ENCODE measurements around the gene TERT. TPM values are rescaled to one million over a fixed set of nuclear protein-coding genes. Genes with fewer than 3 reads are reported as not detected.
"Not testable (repeated sequence)": the region's sequence is repeated elsewhere in the genome, so short reads cannot be mapped to it uniquely, and the experiment has no call there.

The TERT gene
- total RNA-seq, 4 donors from 2014 or later, result not detected

DNA sequence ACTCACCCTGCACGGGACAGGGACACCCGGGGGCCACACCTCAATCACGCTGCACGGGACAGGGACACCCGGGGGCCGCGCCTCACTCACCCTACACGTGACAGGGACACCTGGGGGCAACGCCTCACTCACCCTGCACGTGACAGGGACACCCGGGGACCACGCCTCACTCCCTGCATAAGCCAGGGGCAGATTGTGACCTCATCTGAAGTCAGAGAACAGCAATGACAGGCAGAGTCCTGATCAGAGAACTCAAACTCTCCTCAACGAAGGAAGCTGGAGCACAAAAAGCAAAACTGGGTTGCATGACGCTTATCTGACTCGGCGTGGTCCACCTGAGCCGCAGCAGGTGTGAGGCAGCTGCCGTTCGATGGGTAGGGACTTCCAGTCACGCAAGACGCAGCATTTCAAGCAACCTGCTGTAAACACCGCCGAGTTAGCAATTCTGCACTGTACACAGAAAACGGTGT is 3.2 kb downstream of the TERT start:
- Histone ChIP-seq H3K36me3 (no peaks in the 10 kb centered on the region), H3K4me1 (peaks cover 0 to 13% (median 0%) of the 10 kb centered on the region in 3 donors), H3K27me3 (peaks cover 79% of the 10 kb centered on the region), H3K9me3 (peaks cover 0 to 13% (median 0%) of the 10 kb centered on the region in 3 donors), H3K4me3 (no peak overlapping the region), H3K27ac (no peak overlapping the region)
- no peak for ATAC-seq
- TF ChIP-seq POLR2A (IDR thresholded peaks at IDR 0.05) (no peak), EP300 (IDR thresholded peaks at IDR 0.05) (no peak), POLR2AphosphoS5 (IDR thresholded peaks at IDR 0.05) (no peak)
- TF ChIP-seq, protein P1, sequence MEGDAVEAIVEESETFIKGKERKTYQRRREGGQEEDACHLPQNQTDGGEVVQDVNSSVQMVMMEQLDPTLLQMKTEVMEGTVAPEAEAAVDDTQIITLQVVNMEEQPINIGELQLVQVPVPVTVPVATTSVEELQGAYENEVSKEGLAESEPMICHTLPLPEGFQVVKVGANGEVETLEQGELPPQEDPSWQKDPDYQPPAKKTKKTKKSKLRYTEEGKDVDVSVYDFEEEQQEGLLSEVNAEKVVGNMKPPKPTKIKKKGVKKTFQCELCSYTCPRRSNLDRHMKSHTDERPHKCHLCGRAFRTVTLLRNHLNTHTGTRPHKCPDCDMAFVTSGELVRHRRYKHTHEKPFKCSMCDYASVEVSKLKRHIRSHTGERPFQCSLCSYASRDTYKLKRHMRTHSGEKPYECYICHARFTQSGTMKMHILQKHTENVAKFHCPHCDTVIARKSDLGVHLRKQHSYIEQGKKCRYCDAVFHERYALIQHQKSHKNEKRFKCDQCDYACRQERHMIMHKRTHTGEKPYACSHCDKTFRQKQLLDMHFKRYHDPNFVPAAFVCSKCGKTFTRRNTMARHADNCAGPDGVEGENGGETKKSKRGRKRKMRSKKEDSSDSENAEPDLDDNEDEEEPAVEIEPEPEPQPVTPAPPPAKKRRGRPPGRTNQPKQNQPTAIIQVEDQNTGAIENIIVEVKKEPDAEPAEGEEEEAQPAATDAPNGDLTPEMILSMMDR (IDR thresholded peaks at IDR 0.05), result no peak
- 75 to 93% methylated on average over 3 to 12 of the region's 24 CpGs for WGBS, 2 donors (ENCODE audit: low coverage in 1 of 2)

- Histone ChIP-seq H3K4me1 (peaks cover 0 to 13% (median 0%) of the 10 kb centered on the region in 3 donors), H3K27me3 (peaks cover 74% of the 10 kb centered on the region), H3K9me3 (peaks cover 0 to 13% (median 0%) of the 10 kb centered on the region in 3 donors)
- not testable (repeated sequence) for H3K4me3 ChIP-seq, H3K36me3 ChIP-seq, ATAC-seq, H3K27ac ChIP-seq
- no CpG with 5 or more reads among the region's 24 CpGs for WGBS, 2 donors (ENCODE audit: low coverage in 1 of 2)
Measured at GRCh38 chr5:1290956-1291355, 3.9 kb downstream of the TERT start.

- peaks cover 0 to 13% (median 0%) of the 10 kb centered on the region in 3 donors for H3K9me3 ChIP-seq
- not testable (repeated sequence) for H3K4me1 ChIP-seq, ATAC-seq, H3K4me3 ChIP-seq, H3K27ac ChIP-seq, H3K36me3 ChIP-seq
- peaks cover 60% of the 10 kb centered on the region for H3K27me3 ChIP-seq
- no CpG with 5 or more reads among the region's 32 CpGs for WGBS, 2 donors (ENCODE audit: low coverage in 1 of 2)
Measured at GRCh38 chr5:1289559-1289958, 5.3 kb downstream of the TERT start.

DNA sequence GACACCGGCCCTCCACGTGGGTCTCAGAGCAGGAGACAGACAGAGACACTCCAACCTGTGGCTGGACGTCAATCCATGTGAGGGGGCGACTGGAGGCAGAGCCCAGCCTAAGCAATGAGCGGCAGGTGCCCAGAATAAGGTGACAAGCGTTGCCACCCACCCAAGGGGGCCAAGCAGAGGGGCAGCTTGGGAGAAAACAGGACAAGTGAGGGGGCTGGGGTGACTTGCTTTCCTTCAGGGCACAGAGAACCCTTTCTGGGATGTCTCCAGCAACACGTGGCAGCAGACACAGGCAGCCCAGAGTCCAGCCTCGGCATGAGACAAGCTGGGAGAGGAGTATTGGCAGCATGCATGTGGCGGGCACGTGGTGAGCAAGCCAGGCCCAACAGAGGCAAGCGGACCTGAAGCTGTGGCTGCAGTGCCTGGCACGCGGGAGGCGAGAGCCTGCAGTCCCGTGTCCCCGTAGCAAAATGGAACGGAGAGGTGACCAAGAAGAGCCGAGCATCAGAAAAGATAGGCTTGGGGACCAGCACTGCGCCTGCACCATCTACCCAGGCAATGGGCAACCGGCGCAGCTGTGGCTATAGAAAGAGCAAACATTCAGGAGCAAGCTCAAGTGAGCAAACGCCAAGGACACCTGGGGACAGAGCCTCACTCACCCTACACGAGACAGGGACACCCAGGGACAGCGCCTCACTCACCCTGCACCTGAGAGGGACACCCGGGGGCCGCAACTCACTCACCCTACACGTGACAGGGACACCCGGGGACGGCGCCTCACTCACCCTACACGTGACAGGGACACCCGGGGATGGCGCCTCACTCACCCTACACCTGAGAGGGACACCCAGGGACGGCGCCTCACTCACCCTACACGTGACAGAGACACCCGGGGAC is 6.2 kb downstream of the TERT start:
- H3K4me3 ChIP-seq, result no peak overlapping the region
- no peaks in the 10 kb centered on the region for H3K4me1 ChIP-seq
- peaks cover 0 to 13% (median 0%) of the 10 kb centered on the region in 3 donors for H3K9me3 ChIP-seq
- TF ChIP-seq EP300 (IDR thresholded peaks at IDR 0.05) (no peak), POLR2A (IDR thresholded peaks at IDR 0.05) (no peak), POLR2AphosphoS5 (IDR thresholded peaks at IDR 0.05) (no peak)
- TF ChIP-seq, protein P1 (IDR thresholded peaks at IDR 0.05), result no peak
- ATAC-seq, result no peak
- peaks cover 51% of the 10 kb centered on the region for H3K27me3 ChIP-seq
- no peak overlapping the region for H3K27ac ChIP-seq
- no peaks in the 10 kb centered on the region for H3K36me3 ChIP-seq
- 89 to 90% methylated on average over 2 to 4 of the region's 37 CpGs for WGBS, 2 donors (ENCODE audit: low coverage in 1 of 2)

GRCh38 chr5:1285883-1286291 is 9.0 kb downstream of the TERT start:
- ATAC-seq, result no peak
- Histone ChIP-seq H3K27me3 (peaks cover 23% of the 10 kb centered on the region), H3K9me3 (peaks cover 0 to 13% (median 0%) of the 10 kb centered on the region in 3 donors), H3K4me3 (no peak overlapping the region), H3K27ac (no peak overlapping the region), H3K36me3 (no peaks in the 10 kb centered on the region), H3K4me1 (no peaks in the 10 kb centered on the region)
- TF ChIP-seq, protein P1 (IDR thresholded peaks at IDR 0.05), result no peak
- TF ChIP-seq POLR2AphosphoS5 (IDR thresholded peaks at IDR 0.05) (no peak), EP300 (IDR thresholded peaks at IDR 0.05) (no peak), POLR2A (IDR thresholded peaks at IDR 0.05) (no peak)
- WGBS, 2 donors (ENCODE audit: low coverage in 1 of 2), result 95 to 97% methylated on average over 8 to 10 of the region's 25 CpGs

DNA sequence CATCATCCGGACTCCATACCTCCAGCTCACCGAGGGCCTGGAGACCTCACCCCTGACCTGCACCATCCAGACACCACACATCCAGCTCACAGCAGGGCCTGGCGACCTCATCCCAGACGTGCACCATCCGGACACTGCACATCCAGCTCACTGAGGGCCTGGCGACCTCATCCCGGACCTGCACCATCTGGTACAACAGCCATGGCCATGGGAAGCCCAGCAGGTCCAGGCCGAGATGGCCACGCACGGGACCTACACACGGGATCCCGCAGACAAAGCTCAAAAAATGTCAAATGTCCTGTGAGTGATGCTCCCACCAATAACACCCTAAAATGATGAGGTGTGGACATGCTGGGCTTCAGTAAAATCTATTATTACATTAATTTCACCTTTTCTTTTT is 9.7 kb downstream of the TERT start:
- no peak for ATAC-seq
- 83 to 94% methylated on average over 2 to 5 of the region's 12 CpGs for WGBS, 2 donors (ENCODE audit: low coverage in 1 of 2)

GRCh38 chr5:1284336-1284970 is 10.4 kb downstream of the TERT start:
- not testable (repeated sequence) for H3K4me1 ChIP-seq, ATAC-seq, H3K36me3 ChIP-seq, H3K4me3 ChIP-seq, H3K27ac ChIP-seq
- Histone ChIP-seq H3K27me3 (peaks cover 12% of the 10 kb centered on the region), H3K9me3 (peaks cover 0 to 13% (median 0%) of the 10 kb centered on the region in 3 donors)
- WGBS, 2 donors (ENCODE audit: low coverage in 1 of 2), result 85% methylated on average over 8 of the region's 27 CpGs; no CpG with 5 or more reads in 1 of the 2 donors

More for the DNA sequence above, 9.7 kb downstream of the TERT start:
- H3K4me1 ChIP-seq, result no peaks in the 10 kb centered on the region
- H3K36me3 ChIP-seq, result no peaks in the 10 kb centered on the region
- peaks cover 16% of the 10 kb centered on the region for H3K27me3 ChIP-seq
- no peak overlapping the region for H3K4me3 ChIP-seq
- H3K9me3 ChIP-seq, result peaks cover 0 to 13% (median 0%) of the 10 kb centered on the region in 3 donors
- TF ChIP-seq POLR2AphosphoS5 (IDR thresholded peaks at IDR 0.05) (no peak), EP300 (IDR thresholded peaks at IDR 0.05) (no peak), POLR2A (IDR thresholded peaks at IDR 0.05) (no peak)
- TF ChIP-seq, protein P1 (IDR thresholded peaks at IDR 0.05), result no peak
- no peak overlapping the region for H3K27ac ChIP-seq

- H3K27ac ChIP-seq, ATAC-seq, H3K36me3 ChIP-seq, H3K4me1 ChIP-seq, H3K27me3 ChIP-seq, H3K4me3 ChIP-seq: not testable (repeated sequence)
- WGBS, 2 donors (ENCODE audit: low coverage in 1 of 2), result no CpG with 5 or more reads among the region's 16 CpGs
- peaks cover 0 to 14% (median 0%) of the 10 kb centered on the region in 3 donors for H3K9me3 ChIP-seq
Measured at GRCh38 chr5:1283729-1284041, 11.2 kb downstream of the TERT start.

Measured in gastroesophageal sphincter (tissue), 4 donors.